NCI-H748 (cell line): Measurements from ENCODE around the gene MOB3A.

Experiments used
- DNase-seq: peaks from one replicate; lab custom pipeline; 2025; ENCODE audit not compliant: unreplicated experiment; lab: John Stamatoyannopoulos, UW

Gene MOB3A

GRCh38 chr19:2060884-2061494 is 35.1 kb downstream of the MOB3A start:
- peak; percentile 63 for DNase-seq

GRCh38 chr19:2059422-2060201 is 36.5 kb downstream of the MOB3A start:
- DNase-seq = no peak

- DNase-seq = no peak
Measured at GRCh38 chr19:2058570-2059421, 37.3 kb downstream of the MOB3A start.

- DNase-seq = no peak
Measured at GRCh38 chr19:2057484-2058469, 38.3 kb downstream of the MOB3A start.

- no peak for DNase-seq
Measured at GRCh38 chr19:2056837-2057192, 39.3 kb downstream of the MOB3A start.

- DNase-seq = peak; percentile 17
Measured at GRCh38 chr19:2055931-2056836, 39.9 kb downstream of the MOB3A start.

GRCh38 chr19:2054763-2055162 is 41.4 kb downstream of the MOB3A start:
- DNase-seq = no peak

GRCh38 chr19:2053601-2054389 is 42.3 kb downstream of the MOB3A start:
- DNase-seq = no peak

GRCh38 chr19:2051773-2052704 is 44.1 kb downstream of the MOB3A start:
- peak; percentile 20 for DNase-seq

GRCh38 chr19:2050991-2051772 is 44.9 kb downstream of the MOB3A start, which contains the start of gene MKNK2:
Gene MKNK2, minus strand, starts transcription at chr19:2051244. Its CDS starts 393 bp downstream, at chr19:2050851.
- peak; percentile 79 for DNase-seq

GRCh38 chr19:2050349-2050990 is 45.7 kb downstream of the MOB3A start:
- no peak for DNase-seq

- peak; percentile 51 for DNase-seq
Measured at GRCh38 chr19:2049741-2050348, 46.3 kb downstream of the MOB3A start.

GRCh38 chr19:2048959-2049740 is 47.0 kb downstream of the MOB3A start:
- DNase-seq = no peak

- no peak for DNase-seq
Measured at GRCh38 chr19:2048104-2048958, 47.8 kb downstream of the MOB3A start.
